Transverse colon (tissue), 4 donors: Measurements from ENCODE around the gene ITGB8. TPM values are rescaled to one million over a fixed set of nuclear protein-coding genes. Genes with fewer than 3 reads are reported as not detected.
A peak's percentile ranks its signal among the peaks of the same experiment; 100 is the strongest.

ENCODE experiments used
- DNase-seq: peaks from one replicate; pipeline ENCODE4 v3.0.0-alpha.2; 2019
- H3K27ac ChIP-seq, 4 donors: fragments of 200-600 bp; sonication (generic); 2 replicates each; pipeline ENCODE4 v1.5.1; 2016 to 2018; ENCODE audit warnings: inconsistent platforms in 4 of 4
- H3K27me3 ChIP-seq: fragments of 200-600 bp; sonication (generic); 2 replicates; pipeline ENCODE4 v1.5.1; 2017; ENCODE audit warnings: inconsistent platforms
- H3K36me3 ChIP-seq, 4 donors: fragments of 200-600 bp; sonication (generic); 2 replicates each; pipeline ENCODE4 v1.5.1; 2017 to 2019; ENCODE audit warnings: inconsistent platforms in 4 of 4
- H3K4me1 ChIP-seq, 4 donors: fragments of 200-600 bp; sonication (generic); 2 replicates each; pipeline ENCODE4 v1.5.1; 2017 to 2020; ENCODE audit warnings: inconsistent platforms in 4 of 4
- H3K4me3 ChIP-seq, 4 donors: fragments of 200-600 bp; sonication (generic); 1 replicate in 1 of 4; 2 replicates in 3 of 4; pipeline versions ENCODE4 v1.5.1 to v1.6.1; 2017 to 2019; ENCODE audit warnings: inconsistent platforms in 4 of 4
- H3K9me3 ChIP-seq, 2 donors: fragments of 200-600 bp; sonication (generic); 2 replicates each; pipeline ENCODE4 v1.5.1; 2017 to 2019; ENCODE audit warnings: inconsistent platforms in 2 of 2
- EP300 ChIP-seq: sonication (generic); formaldehyde crosslinking; IDR thresholded peaks from one replicate; pipeline ENCODE4 v1.6.1; 2017; ENCODE audit warnings: antibody characterized with exemption, low read depth
- POLR2A ChIP-seq: fragments of 450-650 bp; IDR thresholded peaks from one replicate; pipeline ENCODE4 v1.6.1; 2016; ENCODE audit warnings: antibody characterized with exemption, mild to moderate bottlenecking, moderate library complexity
- POLR2AphosphoS5 ChIP-seq, 3 donors: sonication (generic); formaldehyde crosslinking; IDR thresholded peaks; one replicate each; pipeline ENCODE4 v1.6.1; 2016; ENCODE audit warnings: antibody characterized with exemption in 3 of 3
- WGBS, 2 donors: methylation state at CpG; one replicate each; pipeline ENCODE4 v1.1.5; 2018; ENCODE audit warnings: low coverage in 1 of 2; 5-methylcytosine and 5-hydroxymethylcytosine counted together
- in situ Hi-C, 4 donors: fragments of 200-750 bp; cut with MboI; loops; one replicate each; pipeline versions ENCODE4 v1.15.0 to v1.15.1; 2017; ENCODE audit warnings: low sequenced_read_pairs in 3 of 4, low pct_ligation_motif_present in 1 of 4, low pct_unique_long_range_greater_than_20kb in 1 of 4
- intact Hi-C: fragments of 100-400 bp; cut with DNase I; formaldehyde crosslinking; loops from one replicate; pipeline ENCODE4 v1.15.1; 2023; ENCODE audit warnings: low total_unique reads
- total RNA-seq, 4 donors: library from RNA; depleted of rRNA; stranded (reverse); fragments of >200 nt; gene quantifications; one replicate each; pipeline ENCODE4 v1.1.0, GENCODE V29; 2016
- TF ChIP-seq, protein P1 (sequence below), 5 experiments: fragments of 200-600 bp in 3 of 5; fragments of 450-650 bp in 2 of 5; sonication (generic) in 3 of 5; IDR thresholded peaks; 1 replicate in 2 of 5; 2 replicates in 3 of 5; pipeline ENCODE4 v1.5.1; 2016 to 2017; ENCODE audit warnings: antibody characterized with exemption in 5 of 5, inconsistent platforms in 3 of 5, mild to moderate bottlenecking in 2 of 5, moderate library complexity in 1 of 5

The ITGB8 gene
- total RNA-seq, 4 donors from 2014 or later = 3.0 to 14.0 (median 8.6) TPM

DNA sequence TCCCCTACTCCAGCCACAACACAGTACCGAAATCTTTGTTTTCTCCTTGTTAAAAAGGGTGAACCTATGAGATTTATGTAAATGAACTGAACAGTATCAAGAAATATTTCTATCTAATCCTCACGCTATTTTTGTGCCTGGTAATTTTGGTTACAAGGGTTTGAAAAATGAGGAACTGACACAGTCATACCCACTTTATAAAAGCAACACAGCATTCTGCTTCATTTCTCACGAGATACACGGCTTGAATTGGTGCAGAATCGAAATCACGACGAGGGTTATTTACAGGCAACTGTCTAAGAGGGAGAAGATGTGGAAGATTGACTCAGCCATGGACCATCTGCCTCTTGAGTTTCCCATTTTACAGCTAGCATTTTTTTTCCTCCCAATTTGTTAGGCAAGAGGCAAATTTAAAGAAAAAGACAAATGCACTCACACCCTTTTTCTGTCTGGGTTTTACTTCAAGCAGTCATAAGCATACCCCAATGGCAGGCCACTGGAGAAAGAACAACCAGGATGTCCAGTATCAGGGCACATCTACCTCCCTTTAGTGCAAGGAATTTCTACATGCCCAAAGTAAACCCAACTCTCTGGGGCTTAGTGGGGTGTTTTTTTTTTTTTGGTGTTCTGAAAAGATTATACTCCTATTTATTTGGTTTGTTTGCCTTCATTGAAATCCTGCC is 108.1 kb downstream of the ITGB8 start:
- 40 to 59% methylated on average over 7 of the region's 7 CpGs for WGBS, 2 donors
- no peak overlapping the region for H3K4me3 ChIP-seq
- peaks cover 0 to 6% (median 3%) of the 10 kb centered on the region in 4 donors for H3K4me1 ChIP-seq
- TF ChIP-seq POLR2A (no peak), POLR2AphosphoS5 (IDR thresholded peaks at IDR 0.05) (no peak), EP300 (no peak)
- TF ChIP-seq, protein P1, sequence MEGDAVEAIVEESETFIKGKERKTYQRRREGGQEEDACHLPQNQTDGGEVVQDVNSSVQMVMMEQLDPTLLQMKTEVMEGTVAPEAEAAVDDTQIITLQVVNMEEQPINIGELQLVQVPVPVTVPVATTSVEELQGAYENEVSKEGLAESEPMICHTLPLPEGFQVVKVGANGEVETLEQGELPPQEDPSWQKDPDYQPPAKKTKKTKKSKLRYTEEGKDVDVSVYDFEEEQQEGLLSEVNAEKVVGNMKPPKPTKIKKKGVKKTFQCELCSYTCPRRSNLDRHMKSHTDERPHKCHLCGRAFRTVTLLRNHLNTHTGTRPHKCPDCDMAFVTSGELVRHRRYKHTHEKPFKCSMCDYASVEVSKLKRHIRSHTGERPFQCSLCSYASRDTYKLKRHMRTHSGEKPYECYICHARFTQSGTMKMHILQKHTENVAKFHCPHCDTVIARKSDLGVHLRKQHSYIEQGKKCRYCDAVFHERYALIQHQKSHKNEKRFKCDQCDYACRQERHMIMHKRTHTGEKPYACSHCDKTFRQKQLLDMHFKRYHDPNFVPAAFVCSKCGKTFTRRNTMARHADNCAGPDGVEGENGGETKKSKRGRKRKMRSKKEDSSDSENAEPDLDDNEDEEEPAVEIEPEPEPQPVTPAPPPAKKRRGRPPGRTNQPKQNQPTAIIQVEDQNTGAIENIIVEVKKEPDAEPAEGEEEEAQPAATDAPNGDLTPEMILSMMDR (IDR thresholded peaks at IDR 0.05) = no peak
- no peaks in the 10 kb centered on the region for H3K27me3 ChIP-seq
- intact Hi-C loops = no loop called here
- no peaks in the 10 kb centered on the region for H3K36me3 ChIP-seq
- H3K9me3 ChIP-seq = no peaks in the 10 kb centered on the region
- in situ Hi-C loops = no loop called here
- no peak for DNase-seq
- H3K27ac ChIP-seq = no peak overlapping the region

DNA sequence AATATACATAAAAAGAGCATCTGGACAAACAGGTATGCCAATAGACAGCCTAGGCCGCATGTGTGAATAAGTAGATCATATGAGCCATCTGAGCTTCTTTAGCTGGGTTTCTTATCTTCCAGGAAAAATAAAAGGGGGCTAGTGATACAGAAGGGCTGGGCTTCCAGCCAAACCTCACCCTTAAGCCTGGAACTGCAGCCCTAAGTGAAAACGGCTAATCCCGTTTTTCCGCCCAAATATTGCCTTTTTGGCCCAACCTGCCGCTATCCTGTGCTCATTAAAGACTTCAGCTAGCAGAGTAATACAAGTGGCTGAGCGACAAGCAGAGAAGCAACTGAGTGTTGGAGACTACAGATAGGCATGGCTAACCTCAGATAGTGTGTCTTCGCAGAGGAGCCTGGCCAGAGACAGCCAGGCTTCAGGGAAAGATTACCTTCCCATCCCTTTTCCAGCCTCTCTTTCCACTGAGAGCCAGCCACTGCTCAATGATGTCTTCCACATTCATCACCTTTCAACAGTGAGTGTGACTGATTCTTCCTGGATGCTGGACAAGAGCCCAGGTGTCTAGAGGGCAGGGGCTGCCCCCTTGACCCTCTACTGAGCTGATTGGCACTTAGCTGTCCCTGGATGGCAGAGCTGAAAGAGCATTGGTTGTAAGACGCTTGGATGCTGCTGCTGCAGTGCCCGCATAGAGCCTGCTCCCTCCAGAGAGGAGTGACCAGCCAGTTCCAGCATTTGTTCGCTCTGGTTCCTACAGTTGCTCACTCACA is 108.9 kb downstream of the ITGB8 start:
- H3K9me3 ChIP-seq = no peaks in the 10 kb centered on the region
- in situ Hi-C loops (no loop called here), intact Hi-C loops (no loop called here)
- H3K4me3 ChIP-seq = no peak overlapping the region
- H3K27ac ChIP-seq = no peak overlapping the region
- TF ChIP-seq EP300 (no peak), POLR2A (no peak), POLR2AphosphoS5 (IDR thresholded peaks at IDR 0.05) (no peak)
- TF ChIP-seq, protein P1 (IDR thresholded peaks at IDR 0.05) = no peak
- no peak for DNase-seq
- peaks cover 0 to 6% (median 3%) of the 10 kb centered on the region in 4 donors for H3K4me1 ChIP-seq
- WGBS, 2 donors = 74 to 89% methylated on average over 4 to 10 of the region's 10 CpGs
- no peaks in the 10 kb centered on the region for H3K27me3 ChIP-seq
- no peaks in the 10 kb centered on the region for H3K36me3 ChIP-seq

DNA sequence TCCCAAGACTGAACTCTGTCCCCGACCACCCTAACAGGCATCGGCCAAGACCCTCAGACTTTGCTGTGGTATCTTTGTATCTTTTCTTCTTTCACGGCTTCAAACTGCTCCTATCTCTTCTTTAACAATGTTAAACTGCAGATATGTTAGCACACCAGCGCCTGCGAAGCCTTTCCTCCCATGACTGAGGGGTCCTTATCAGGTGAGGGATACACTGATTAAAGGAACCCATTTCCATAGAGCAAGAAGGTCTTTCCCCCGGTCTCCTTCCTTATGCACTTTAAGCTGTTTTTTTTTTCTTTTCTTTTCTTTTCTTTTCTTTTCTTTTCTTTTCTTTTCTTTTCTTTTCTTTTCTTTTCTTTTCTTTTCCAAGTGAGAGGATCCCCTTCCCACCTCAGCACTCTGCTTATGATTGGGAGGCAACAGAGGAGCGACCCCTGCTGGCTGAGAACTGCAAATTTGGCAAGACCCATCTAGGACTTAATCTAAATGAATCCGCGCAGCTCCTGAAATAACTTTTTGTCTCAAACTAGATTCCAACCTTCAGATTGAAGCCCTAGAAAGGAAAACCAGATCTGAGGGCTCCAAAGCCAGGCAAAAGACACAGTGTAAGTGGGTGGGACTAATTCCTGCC is 109.9 kb downstream of the ITGB8 start:
- H3K27ac ChIP-seq = no peak overlapping the region
- no peaks in the 10 kb centered on the region for H3K27me3 ChIP-seq
- peak; percentile 31 for DNase-seq
- no peaks in the 10 kb centered on the region for H3K9me3 ChIP-seq
- H3K36me3 ChIP-seq = no peaks in the 10 kb centered on the region
- in situ Hi-C loops (no loop called here), intact Hi-C loops (no loop called here)
- TF ChIP-seq, protein P1 (IDR thresholded peaks at IDR 0.05) = peak in 3 of 5 experiments; percentile 20 to 32 (median 28)
- TF ChIP-seq POLR2AphosphoS5 (IDR thresholded peaks at IDR 0.05) (no peak), POLR2A (no peak), EP300 (no peak)
- WGBS, 2 donors = 86 to 93% methylated on average over 7 to 9 of the region's 9 CpGs
- H3K4me1 ChIP-seq = peaks cover 0 to 6% (median 3%) of the 10 kb centered on the region in 4 donors
- no peak overlapping the region for H3K4me3 ChIP-seq

DNA sequence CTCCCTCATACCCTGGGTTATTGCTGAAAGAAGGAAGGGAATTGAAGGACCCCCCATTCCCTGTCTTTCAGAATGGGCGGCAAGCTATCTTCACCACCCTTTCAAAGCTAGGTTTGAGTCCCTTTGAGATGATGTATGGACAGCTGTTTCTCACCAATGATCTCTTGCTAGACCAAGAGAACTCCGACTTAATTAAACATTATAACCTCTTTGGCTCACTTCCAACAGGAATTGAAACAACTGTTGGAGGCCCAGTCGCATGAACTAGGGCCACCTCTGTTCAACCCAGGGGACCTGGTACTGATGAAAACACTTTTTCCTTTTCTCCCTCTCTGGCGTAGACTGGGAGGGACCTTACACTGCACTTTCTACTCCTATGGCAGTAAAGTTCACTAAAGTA is 110.6 kb downstream of the ITGB8 start:
- DNase-seq = no peak
- H3K27ac ChIP-seq = no peak overlapping the region
- no peak overlapping the region for H3K4me3 ChIP-seq
- in situ Hi-C loops (no loop called here), intact Hi-C loops (no loop called here)
- no peaks in the 10 kb centered on the region for H3K36me3 ChIP-seq
- H3K4me1 ChIP-seq = peaks cover 0 to 6% (median 0%) of the 10 kb centered on the region in 4 donors
- 60 to 65% methylated on average over 3 to 4 of the region's 4 CpGs for WGBS, 2 donors
- no peaks in the 10 kb centered on the region for H3K27me3 ChIP-seq
- H3K9me3 ChIP-seq = no peaks in the 10 kb centered on the region
- no peak for TF ChIP-seq POLR2A
- TF ChIP-seq POLR2AphosphoS5 (IDR thresholded peaks at IDR 0.05) = no peak
- TF ChIP-seq, protein P1 (IDR thresholded peaks at IDR 0.05) = no peak
- no peak for TF ChIP-seq EP300
